SK-N-SH treated with all-trans-retinoic acid at 6 μM for 48 hours (cell line): ENCODE measurements around the gene PDZD4.

Experiments
- ESRRG ChIP-seq: fragments of 250-450 bp; sonication (Bioruptor Pico); IDR thresholded peaks from 2 replicates; pipeline ENCODE4 v1.6.1; 2021; ENCODE audit warnings: mild to moderate bottlenecking
- OSR1 ChIP-seq: fragments of 250-450 bp; sonication (Bioruptor Pico); IDR thresholded peaks from 2 replicates; pipeline ENCODE4 v1.8.0; 2022; ENCODE audit warnings: moderate library complexity, mild to moderate bottlenecking, inconsistent platforms
- PATZ1 ChIP-seq: fragments of 250-450 bp; sonication (Bioruptor Pico); IDR thresholded peaks from 2 replicates; pipeline ENCODE4 v1.8.0; 2020; ENCODE audit warnings: mild to moderate bottlenecking, moderate library complexity, borderline replicate concordance
- SNAI2 ChIP-seq: fragments of 250-450 bp; sonication (Bioruptor Pico); IDR thresholded peaks from 2 replicates; pipeline ENCODE4 v1.5.0; 2020; ENCODE audit warnings: mild to moderate bottlenecking, moderate library complexity
- TCF4 ChIP-seq: fragments of 250-450 bp; sonication (Bioruptor Pico); IDR thresholded peaks from 2 replicates; pipeline ENCODE4 v1.8.0; 2021; ENCODE audit warnings: mild to moderate bottlenecking, moderate library complexity, borderline replicate concordance
- ZC3H10 ChIP-seq: fragments of 250-450 bp; sonication (Bioruptor Pico); IDR thresholded peaks from 2 replicates; pipeline ENCODE4 v1.5.1; 2021; ENCODE audit warnings: mild to moderate bottlenecking, moderate library complexity
- ZFP30 ChIP-seq: fragments of 450-650 bp; formaldehyde crosslinking; IDR thresholded peaks from 2 replicates; pipeline ENCODE4 v1.5.0; 2022; ENCODE audit warnings: mild to moderate bottlenecking, moderate library complexity
- ZNF565 ChIP-seq: fragments of 450-650 bp; formaldehyde crosslinking; conservative IDR thresholded peaks from 2 replicates; pipeline ENCODE4 v1.5.0; 2020; ENCODE audit warnings: low read depth, mild to moderate bottlenecking, moderate library complexity

GRCh38 chrX:153778181-153778580 is 52.2 kb downstream of the PDZD4 start:
- TF ChIP-seq OSR1 (no peak), ESRRG (CRISPR knock-in tag) (no peak), PATZ1 (CRISPR knock-in tag) (no peak), ZC3H10 (CRISPR knock-in tag) (no peak), SNAI2 (CRISPR knock-in tag) (no peak), ZFP30 (CRISPR knock-in tag) (no peak), TCF4 (no peak), ZNF565 (no peak)
